Pulmonary artery endothelial cell (primary cell): Measurements from ENCODE around the gene ATP2B2. TPM values are rescaled to one million over a fixed set of nuclear protein-coding genes. Genes with fewer than 3 reads are reported as not detected.
"Not testable (repeated sequence)": the region's sequence is repeated elsewhere in the genome, so short reads cannot be mapped to it uniquely, and the experiment has no call there.

Experiments
- DNase-seq: peaks from one replicate; pipeline ENCODE4 v3.0.0-alpha.2; 2011; ENCODE audit warnings: low read depth, low spot score
- total RNA-seq: library from RNA; depleted of rRNA; stranded (reverse); fragments of >200 nt; gene quantifications from 2 replicates; pipeline ENCODE4 v1.2.3, GENCODE V29; 2014

ATP2B2 gene
- not detected in 2 replicates for total RNA-seq

DNA sequence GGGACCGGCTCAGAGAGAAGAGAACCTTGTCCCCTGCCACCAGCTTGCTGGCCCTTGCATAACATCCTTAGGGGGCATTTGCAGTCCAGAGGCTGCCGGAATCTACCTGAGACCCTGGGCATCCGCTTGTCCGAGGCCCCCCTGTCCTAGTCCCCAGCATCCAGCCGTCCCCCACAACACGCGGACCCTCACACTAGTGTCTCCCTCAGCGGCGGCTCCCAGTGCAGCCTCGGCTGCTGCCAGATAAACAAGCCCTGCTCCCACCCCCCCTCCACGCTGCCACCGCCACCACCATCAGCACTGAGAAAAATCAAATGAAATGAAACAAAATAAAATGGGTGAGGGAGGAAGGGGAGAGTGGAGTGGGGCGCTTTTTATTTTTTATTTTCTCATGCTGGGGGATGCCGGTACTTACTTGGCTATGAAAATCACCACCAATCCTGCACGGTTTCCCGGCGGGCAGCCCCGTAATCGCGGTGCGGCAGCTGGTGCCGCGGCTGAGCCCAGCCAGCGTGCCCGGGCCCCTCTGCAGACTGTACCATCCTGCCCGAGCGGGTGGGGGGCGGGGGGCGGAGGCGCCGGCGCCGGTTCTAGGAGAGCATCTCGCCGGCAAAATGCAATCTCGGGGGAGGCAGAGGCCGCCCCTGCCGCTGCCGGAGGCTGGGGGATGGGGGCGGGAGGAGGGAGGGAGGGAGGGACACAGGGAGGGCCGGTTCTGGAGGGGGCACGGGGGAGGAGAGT, at the start of gene ATP2B2:
TSS of gene ATP2B2 (minus strand) at position 537 of the 741 bp plus-strand sequence. CDS start 56,043 bp downstream, outside the sequence.
- DNase-seq = no peak

DNA sequence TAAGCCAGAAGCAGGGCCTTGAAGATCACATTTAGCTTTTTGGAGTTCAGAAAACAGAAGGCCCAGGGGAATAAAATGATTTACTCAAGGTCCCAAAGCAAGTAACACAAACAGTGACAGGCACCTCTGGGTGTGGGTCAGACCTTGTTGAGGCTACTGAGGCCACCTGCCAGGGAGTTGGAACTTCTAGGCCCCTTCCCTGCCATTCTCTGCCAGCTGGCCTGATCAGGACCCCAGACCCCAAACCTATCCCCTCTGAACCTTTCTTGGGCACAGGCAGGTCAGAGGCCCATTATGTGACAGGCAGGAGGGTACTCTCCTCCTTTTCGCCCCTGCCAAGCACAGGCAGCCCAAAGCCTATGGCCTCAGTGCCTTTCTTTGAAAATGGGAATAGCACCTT, 49.4 kb upstream of the ATP2B2 start:
- no peak for DNase-seq

GRCh38 chr3:10554236-10554611, 48.8 kb upstream of the ATP2B2 start:
- no peak for DNase-seq

GRCh38 chr3:10553591-10554235, 48.3 kb upstream of the ATP2B2 start:
- DNase-seq = no peak

DNA sequence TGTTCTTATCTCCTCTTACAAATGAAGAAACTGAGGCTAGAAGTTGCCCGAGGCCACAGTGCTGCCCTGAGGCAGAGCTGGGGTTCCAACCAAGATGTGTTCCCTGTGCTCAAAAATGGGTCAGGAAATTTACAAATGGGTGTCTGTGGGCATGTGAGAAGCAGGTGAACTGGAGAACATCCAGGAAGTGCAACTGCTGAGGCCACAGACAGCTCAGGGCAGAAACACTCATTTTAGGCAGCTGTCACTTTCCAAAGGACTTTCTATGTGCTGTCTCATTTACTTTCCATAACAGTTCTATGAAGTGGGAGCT, 47.2 kb upstream of the ATP2B2 start:
- no peak for DNase-seq

GRCh38 chr3:10551821-10552630, 46.6 kb upstream of the ATP2B2 start:
- DNase-seq = no peak

DNA sequence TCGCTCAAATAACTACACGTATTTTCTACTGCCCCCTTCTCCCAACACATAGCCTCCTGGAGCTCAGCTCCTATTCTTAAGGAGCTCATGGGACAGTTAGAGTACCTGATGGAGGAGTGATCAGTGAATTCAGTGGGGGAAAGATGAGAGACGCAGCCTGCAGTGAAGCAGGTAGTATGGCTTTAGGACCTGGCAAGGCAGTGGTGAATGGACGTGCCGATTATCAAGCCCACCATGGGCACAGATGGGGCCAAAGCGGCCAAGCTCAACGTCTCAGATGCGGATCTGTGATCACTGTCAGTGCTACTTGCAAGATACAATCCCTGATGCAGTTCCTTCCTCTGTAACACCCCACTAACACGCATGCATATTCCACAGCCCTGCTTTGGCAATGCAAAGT, 45.8 kb upstream of the ATP2B2 start:
- DNase-seq = no peak

- no peak for DNase-seq
Observed at GRCh38 chr3:10550705-10551104, 45.3 kb upstream of the ATP2B2 start.

GRCh38 chr3:10549617-10550230, 44.3 kb upstream of the ATP2B2 start:
- no peak for DNase-seq

- no peak for DNase-seq
Observed at GRCh38 chr3:10548992-10549391, 43.6 kb upstream of the ATP2B2 start.

DNA sequence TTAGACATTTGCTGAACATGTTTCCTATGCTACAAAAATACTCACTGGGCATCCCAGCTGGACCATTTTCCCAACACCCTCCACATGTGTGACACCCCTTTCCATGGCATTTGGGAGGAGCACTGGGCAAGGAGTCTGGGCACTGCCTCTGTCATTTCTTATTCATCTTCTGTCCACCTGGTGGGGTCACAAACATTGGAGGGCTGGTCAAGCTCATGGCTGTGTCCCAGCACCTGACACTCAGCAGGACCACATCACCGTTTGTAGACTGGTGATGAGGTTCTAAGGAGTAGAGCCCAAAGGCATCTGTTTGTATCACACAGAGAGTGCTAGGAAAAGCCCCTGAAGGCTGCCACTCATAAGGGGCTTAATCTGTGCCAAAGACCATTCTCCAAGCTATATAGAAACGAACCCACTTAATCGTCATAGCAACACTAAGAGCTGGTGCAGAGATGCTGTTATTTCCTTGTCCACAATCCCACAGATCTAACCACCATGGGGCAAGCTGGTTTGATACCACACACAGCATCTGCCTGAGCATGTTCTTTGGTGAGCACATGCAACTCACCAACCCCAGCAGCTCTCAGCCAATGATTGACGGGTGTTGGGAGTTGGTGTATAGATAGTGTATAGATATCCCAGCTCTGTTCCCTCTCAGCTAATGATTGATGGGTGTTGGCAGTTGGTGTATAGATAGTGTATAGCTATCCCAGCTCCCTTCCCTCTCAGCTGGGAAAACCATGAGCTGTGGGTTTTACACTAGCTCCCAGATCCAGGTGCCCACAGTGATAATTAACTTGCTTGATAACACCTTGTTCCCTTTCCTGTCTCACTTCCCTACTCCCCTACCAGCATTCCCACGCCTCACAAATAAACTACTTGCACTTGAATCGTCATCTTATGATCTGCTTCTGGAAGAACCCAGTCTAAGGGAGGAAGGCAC, 42.7 kb upstream of the ATP2B2 start:
- DNase-seq = no peak

DNA sequence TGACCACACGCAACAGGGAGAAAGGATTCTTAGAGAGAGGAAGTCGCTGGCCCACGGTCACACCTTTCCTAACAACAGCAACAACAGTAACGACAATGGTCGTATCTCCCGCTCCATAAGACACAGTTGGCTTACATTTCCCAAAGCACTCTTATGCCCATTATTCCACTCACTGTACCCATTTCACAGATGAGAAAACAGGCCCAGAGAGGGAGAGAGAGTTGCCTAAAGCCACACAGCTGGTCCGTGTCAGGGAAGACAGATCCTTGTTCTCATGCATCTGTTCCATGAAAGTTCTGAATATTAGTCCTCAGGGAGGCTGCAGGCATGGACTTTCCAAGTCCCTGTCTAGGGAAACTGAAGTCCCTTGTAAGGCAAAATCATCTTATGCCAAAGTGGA, 42.0 kb upstream of the ATP2B2 start:
- no peak for DNase-seq

GRCh38 chr3:10546820-10547263, 41.5 kb upstream of the ATP2B2 start:
- no peak for DNase-seq

DNA sequence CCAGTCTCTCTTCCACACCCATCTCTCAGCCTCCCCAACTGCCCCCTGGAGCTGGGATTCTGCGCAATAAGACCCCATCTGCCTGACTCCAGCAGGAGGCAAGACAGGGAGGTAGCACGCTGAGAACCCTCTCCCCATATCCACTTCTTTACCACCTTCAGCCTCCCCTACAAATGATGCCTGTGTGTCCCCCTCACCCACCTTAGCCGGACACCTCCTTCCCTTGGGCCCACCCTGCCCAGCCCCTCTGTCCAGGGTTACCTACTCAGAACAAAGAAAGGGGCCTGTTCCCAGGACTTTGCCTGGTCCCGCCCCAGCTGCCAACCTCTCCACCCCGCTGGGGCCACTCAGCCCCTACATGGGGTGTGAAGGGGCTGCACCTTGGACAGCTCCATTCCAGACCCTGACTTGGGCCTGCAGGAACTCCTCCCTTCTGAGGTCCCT, 40.8 kb upstream of the ATP2B2 start:
- DNase-seq = no peak

DNA sequence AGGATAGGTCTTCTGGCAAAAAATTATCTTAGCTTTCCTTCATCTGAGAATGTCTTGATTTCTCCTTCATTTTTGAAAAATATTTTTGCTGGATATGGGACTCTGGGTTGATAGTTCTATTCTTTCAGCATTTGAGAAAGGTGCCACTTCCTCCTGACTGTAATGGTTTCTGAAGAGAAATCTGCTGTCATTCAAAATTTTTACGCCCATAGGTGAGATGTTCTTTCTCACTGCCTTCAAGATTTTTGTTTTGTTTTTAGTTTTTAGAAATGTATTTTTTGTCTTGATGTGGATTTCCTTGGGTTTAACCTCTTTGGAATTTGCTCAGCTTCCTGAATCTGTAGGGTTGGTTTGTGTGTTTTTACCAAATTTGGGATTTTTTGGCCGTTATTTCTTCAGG, 37.1 kb upstream of the ATP2B2 start:
- DNase-seq = no peak

GRCh38 chr3:10540347-10540746, 35.0 kb upstream of the ATP2B2 start:
- DNase-seq = not testable (repeated sequence)

GRCh38 chr3:10534066-10534465, 28.7 kb upstream of the ATP2B2 start:
- DNase-seq = no peak

GRCh38 chr3:10533737-10534023, 28.3 kb upstream of the ATP2B2 start:
- no peak for DNase-seq

GRCh38 chr3:10532939-10533736, 27.8 kb upstream of the ATP2B2 start:
- DNase-seq = no peak

GRCh38 chr3:10531031-10531430, 25.6 kb upstream of the ATP2B2 start:
- no peak for DNase-seq
